ENCODE results near the gene LRRN2. TPM values are rescaled to one million over a fixed set of nuclear protein-coding genes. Genes with fewer than 3 reads are reported as not detected.
A peak's percentile ranks its signal among the peaks of the same experiment; 100 is the strongest.

The LRRN2 gene
- total RNA-seq, 1 experiment from 2014 or later, result 4.6 TPM

GRCh38 chr1:204647805-204648153 lies 37.8 kb downstream of the LRRN2 start:
- Histone ChIP-seq H3K9me2 (ENCODE audit: insufficient read depth) (no peaks in the 10 kb centered on the region), H3K4me3 (no peak overlapping the region), H3F3A (ENCODE audit: insufficient read depth, low read depth) (peaks cover 30% of the 10 kb centered on the region), H3K27ac (peak overlapping the region; percentile 90), H3K36me3 (ENCODE audit: low read depth) (no peaks in the 10 kb centered on the region), H2AFZ (no peak overlapping the region), H3K27me3 (ENCODE audit: insufficient read depth, low read depth) (no peaks in the 10 kb centered on the region), H3K9me3 (ENCODE audit: insufficient read depth, low read depth) (no peaks in the 10 kb centered on the region), H3K79me2 (ENCODE audit: low read depth) (no peaks in the 10 kb centered on the region), H4K20me1 (ENCODE audit: insufficient read depth) (no peaks in the 10 kb centered on the region), H3K4me1 (replicated peaks; ENCODE audit: insufficient read depth) (peaks cover 27% of the 10 kb centered on the region), H3K4me2 (peak overlapping the region; percentile 53)
- BruUV-seq (replicated peaks), result no TSS peak
- intact Hi-C loops (cut with micrococcal nuclease; ENCODE audit: unreplicated experiment), result loop anchor here (1.0 to 5.0 kb wide), 4 partner anchors 26 to 82 kb away; no protein-coding TSS in a partner anchor
- ChIA-PET POLR2A (ENCODE audit: unreplicated experiment) (interaction anchor here (0.5 kb wide), 1 partner anchor 132 kb away, joined by 4 read pairs; the partner anchor contains the start of gene MDM4), CTCF (interaction anchor here (0.5 kb wide), 1 partner anchor 59 kb away, joined by 13 read pairs; no protein-coding TSS in a partner anchor)
- TF ChIP-seq CTCF (conservative IDR thresholded peaks at IDR 0.05) (no peak), EZH2 (IDR thresholded peaks at IDR 0.05; ENCODE audit: low read depth) (no peak)
- DNase-seq, result no peak

GRCh38 chr1:204647114-204647804 lies 38.3 kb downstream of the LRRN2 start:
- Histone ChIP-seq H3K4me1 (replicated peaks; ENCODE audit: insufficient read depth) (peaks cover 27% of the 10 kb centered on the region), H3K36me3 (ENCODE audit: low read depth) (no peaks in the 10 kb centered on the region), H3K4me3 (no peak overlapping the region), H3F3A (ENCODE audit: insufficient read depth, low read depth) (peaks cover 30% of the 10 kb centered on the region), H3K9me3 (ENCODE audit: insufficient read depth, low read depth) (no peaks in the 10 kb centered on the region), H3K4me2 (peak overlapping the region; percentile 53), H3K9me2 (ENCODE audit: insufficient read depth) (no peaks in the 10 kb centered on the region), H3K27ac (peak overlapping the region; percentile 90), H3K27me3 (ENCODE audit: insufficient read depth, low read depth) (no peaks in the 10 kb centered on the region), H3K79me2 (ENCODE audit: low read depth) (no peaks in the 10 kb centered on the region), H4K20me1 (ENCODE audit: insufficient read depth) (no peaks in the 10 kb centered on the region), H2AFZ (no peak overlapping the region)
- TF ChIP-seq EZH2 (IDR thresholded peaks at IDR 0.05; ENCODE audit: low read depth) (no peak), CTCF (conservative IDR thresholded peaks at IDR 0.05) (no peak)
- TSS peak; percentile 23 for BruUV-seq (replicated peaks)
- DNase-seq, result peak; percentile 71 to 92
- intact Hi-C loops (cut with micrococcal nuclease; ENCODE audit: unreplicated experiment), result loop anchor here (1.0 to 5.0 kb wide), 4 partner anchors 26 to 82 kb away; no protein-coding TSS in a partner anchor
- POLR2A ChIA-PET (ENCODE audit: unreplicated experiment), result interaction anchor here (0.5 kb wide), 1 partner anchor 131 kb away, joined by 4 read pairs; the partner anchor contains the start of gene MDM4
- CTCF ChIA-PET, result interaction anchor here (0.5 kb wide), 1 partner anchor 59 kb away, joined by 13 read pairs; no protein-coding TSS in a partner anchor

GRCh38 chr1:204645666-204646065 lies 39.9 kb downstream of the LRRN2 start:
- POLR2A ChIA-PET (ENCODE audit: unreplicated experiment), result no interaction called here
- Histone ChIP-seq H3K9me2 (ENCODE audit: insufficient read depth) (no peaks in the 10 kb centered on the region), H2AFZ (no peak overlapping the region), H3K27ac (no peak overlapping the region), H3K4me2 (no peak overlapping the region), H4K20me1 (ENCODE audit: insufficient read depth) (no peaks in the 10 kb centered on the region), H3K4me1 (replicated peaks; ENCODE audit: insufficient read depth) (peaks cover 27% of the 10 kb centered on the region), H3K79me2 (ENCODE audit: low read depth) (no peaks in the 10 kb centered on the region), H3K9me3 (ENCODE audit: insufficient read depth, low read depth) (no peaks in the 10 kb centered on the region), H3K36me3 (ENCODE audit: low read depth) (no peaks in the 10 kb centered on the region), H3K4me3 (no peak overlapping the region), H3F3A (ENCODE audit: insufficient read depth, low read depth) (peaks cover 30% of the 10 kb centered on the region), H3K27me3 (ENCODE audit: insufficient read depth, low read depth) (no peaks in the 10 kb centered on the region)
- no peak for TF ChIP-seq EZH2 (IDR thresholded peaks at IDR 0.05; ENCODE audit: low read depth)
- TF ChIP-seq CTCF (conservative IDR thresholded peaks at IDR 0.05), result no peak
- DNase-seq, result no peak
- CTCF ChIA-PET, result no interaction called here
- intact Hi-C loops (cut with micrococcal nuclease; ENCODE audit: unreplicated experiment), result loop anchor here (5.0 kb wide), 1 partner anchor 58 kb away; no protein-coding TSS in a partner anchor
- no TSS peak for BruUV-seq (replicated peaks)

Measured in PC-9 (cell line).